PC-9 (cell line): ENCODE measurements around the gene RNASE11. TPM values are rescaled to one million over a fixed set of nuclear protein-coding genes. Genes with fewer than 3 reads are reported as not detected.

Source experiments
- BruUV-seq: library from RNA; stranded (reverse); fragments of 400-500 nt; replicated peaks from 2 replicates; lab custom pipeline; 2021; lab: Mats Ljungman, UMichigan
- CTCF ChIA-PET: fragments of 300-600 bp; sonication (Branson Sonifier 250); formaldehyde crosslinking; loops from one replicate; lab custom pipeline; 2022; ENCODE audit warnings: antibody characterized with exemption; lab: Charles Lee
- POLR2A ChIA-PET: fragments of 300-600 bp; sonication (Branson Sonifier 250); formaldehyde crosslinking; loops from one replicate; lab custom pipeline; 2022; ENCODE audit warnings: antibody characterized with exemption; ENCODE audit not compliant: unreplicated experiment; lab: Charles Lee
- DNase-seq, 2 experiments: peaks; one replicate each; pipeline versions ENCODE4 v3.0.0 to v3.0.0-alpha.2; 2015 to 2022; ENCODE audit warnings: mixed read lengths in 1 of 2
- H2AFZ ChIP-seq: fragments of 200-600 bp; sonication (generic); 2 replicates; pipeline ENCODE4 v1.8.1; 2017; ENCODE audit warnings: antibody characterized with exemption
- H3F3A ChIP-seq: fragments of 200-600 bp; sonication (generic); 2 replicates; pipeline ENCODE4 v1.8.1; 2017; ENCODE audit warnings: antibody characterized with exemption, mild to moderate bottlenecking, low read depth; ENCODE audit not compliant: insufficient read depth
- H3K27ac ChIP-seq: fragments of 200-600 bp; sonication (generic); 2 replicates; pipeline ENCODE4 v1.6.1; 2016; ENCODE audit warnings: mixed run types
- H3K27me3 ChIP-seq: fragments of 200-600 bp; sonication (generic); 2 replicates; pipeline ENCODE4 v1.6.1; 2016; ENCODE audit warnings: low read depth, mixed run types; ENCODE audit not compliant: insufficient read depth
- H3K36me3 ChIP-seq: fragments of 200-600 bp; sonication (generic); 2 replicates; pipeline ENCODE4 v1.6.1; 2016; ENCODE audit warnings: low read depth, mixed run types
- H3K4me1 ChIP-seq: fragments of 200-600 bp; sonication (generic); replicated peaks from 2 replicates; pipeline ENCODE4 v1.6.1; 2016; ENCODE audit warnings: mixed run types; ENCODE audit not compliant: insufficient read depth
- H3K4me2 ChIP-seq: fragments of 200-600 bp; sonication (generic); 2 replicates; pipeline ENCODE4 v1.6.1; 2017; ENCODE audit warnings: mixed run types
- H3K4me3 ChIP-seq: fragments of 200-600 bp; sonication (generic); 2 replicates; pipeline ENCODE4 v1.6.1; 2016; ENCODE audit warnings: mixed run types
- H3K79me2 ChIP-seq: fragments of 200-600 bp; sonication (generic); 2 replicates; pipeline ENCODE4 v1.6.1; 2017; ENCODE audit warnings: low read depth, mixed run types
- H3K9me2 ChIP-seq: fragments of 200-600 bp; sonication (generic); 2 replicates; pipeline ENCODE4 v1.8.1; 2017; ENCODE audit warnings: mild to moderate bottlenecking; ENCODE audit not compliant: insufficient read depth
- H3K9me3 ChIP-seq: fragments of 200-600 bp; sonication (generic); 2 replicates; pipeline ENCODE4 v1.8.1; 2016; ENCODE audit warnings: low read depth; ENCODE audit not compliant: insufficient read depth
- H4K20me1 ChIP-seq: fragments of 200-600 bp; sonication (generic); 2 replicates; pipeline ENCODE4 v1.8.1; 2017; ENCODE audit not compliant: insufficient read depth
- CTCF ChIP-seq: fragments of 200-600 bp; sonication (generic); conservative IDR thresholded peaks from 2 replicates; pipeline ENCODE4 v1.6.1; 2017; ENCODE audit warnings: mixed run types, antibody characterized with exemption, mild to moderate bottlenecking, moderate library complexity
- EZH2 ChIP-seq: fragments of 200-600 bp; sonication (generic); IDR thresholded peaks from 2 replicates; pipeline ENCODE4 v1.8.0; 2017; ENCODE audit warnings: antibody characterized with exemption, low read depth
- intact Hi-C: fragments of 100-400 bp; cut with micrococcal nuclease; formaldehyde crosslinking; loops from one replicate; pipeline ENCODE4 v1.10.0; 2022; ENCODE audit not compliant: unreplicated experiment
- total RNA-seq: library from RNA; stranded (reverse); gene quantifications from 2 replicates; pipeline ENCODE4 v1.2.3, GENCODE V29; 2021

The RNASE11 gene
- total RNA-seq, 1 experiment from 2014 or later = not detected

- TF ChIP-seq EZH2 (no peak), CTCF (no peak)
- Histone ChIP-seq H2AFZ (no peak overlapping the region), H3K9me2 (no peaks in the 10 kb centered on the region), H3F3A (no peaks in the 10 kb centered on the region), H3K27me3 (no peaks in the 10 kb centered on the region), H3K4me2 (no peak overlapping the region), H4K20me1 (no peaks in the 10 kb centered on the region), H3K79me2 (no peaks in the 10 kb centered on the region), H3K4me1 (no peaks in the 10 kb centered on the region), H3K4me3 (no peak overlapping the region), H3K36me3 (no peaks in the 10 kb centered on the region), H3K9me3 (no peaks in the 10 kb centered on the region), H3K27ac (no peak overlapping the region)
- BruUV-seq = no TSS peak
- POLR2A ChIA-PET = no interaction called here
- no peak for DNase-seq
- CTCF ChIA-PET = interaction anchor here (0.6 kb wide), 1 partner anchor 526 kb away, joined by 3 read pairs; no protein-coding TSS in a partner anchor
- intact Hi-C loops = no loop called here
Observed at GRCh38 chr14:20548414-20549158, 39.2 kb downstream of the RNASE11 start.

DNA sequence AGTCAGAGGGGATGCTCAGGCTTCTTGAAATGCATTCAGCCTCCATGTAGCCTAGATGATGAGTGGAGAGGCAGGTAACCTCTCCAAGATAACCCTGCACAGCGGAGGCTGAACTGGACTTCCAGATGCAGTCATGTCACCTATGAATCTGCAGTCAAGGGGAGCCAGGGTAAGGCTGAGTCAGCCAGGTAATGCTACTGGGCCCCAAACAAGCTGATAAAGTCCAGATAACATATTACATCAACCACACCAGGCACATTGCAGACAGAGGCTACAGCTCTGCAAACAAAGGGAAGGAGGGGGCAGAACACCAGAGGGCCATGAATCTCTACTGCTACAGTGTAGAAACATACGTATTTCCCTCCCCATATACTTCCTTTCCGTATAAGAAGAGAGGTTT is 40.9 kb downstream of the RNASE11 start:
- no TSS peak for BruUV-seq
- H3K4me1 ChIP-seq = no peaks in the 10 kb centered on the region
- no peak overlapping the region for H3K4me3 ChIP-seq
- H3K9me2 ChIP-seq = no peaks in the 10 kb centered on the region
- no peaks in the 10 kb centered on the region for H3K36me3 ChIP-seq
- no peak overlapping the region for H3K27ac ChIP-seq
- no peaks in the 10 kb centered on the region for H4K20me1 ChIP-seq
- CTCF ChIA-PET = interaction anchor here (0.7 kb wide), 1 partner anchor 63 kb away, joined by 3 read pairs; no protein-coding TSS in a partner anchor
- intact Hi-C loops = no loop called here
- POLR2A ChIA-PET = no interaction called here
- H3K27me3 ChIP-seq = no peaks in the 10 kb centered on the region
- no peaks in the 10 kb centered on the region for H3K79me2 ChIP-seq
- no peak overlapping the region for H2AFZ ChIP-seq
- no peak overlapping the region for H3K4me2 ChIP-seq
- DNase-seq = no peak
- H3K9me3 ChIP-seq = no peaks in the 10 kb centered on the region
- no peaks in the 10 kb centered on the region for H3F3A ChIP-seq
- TF ChIP-seq CTCF (no peak), EZH2 (no peak)

DNA sequence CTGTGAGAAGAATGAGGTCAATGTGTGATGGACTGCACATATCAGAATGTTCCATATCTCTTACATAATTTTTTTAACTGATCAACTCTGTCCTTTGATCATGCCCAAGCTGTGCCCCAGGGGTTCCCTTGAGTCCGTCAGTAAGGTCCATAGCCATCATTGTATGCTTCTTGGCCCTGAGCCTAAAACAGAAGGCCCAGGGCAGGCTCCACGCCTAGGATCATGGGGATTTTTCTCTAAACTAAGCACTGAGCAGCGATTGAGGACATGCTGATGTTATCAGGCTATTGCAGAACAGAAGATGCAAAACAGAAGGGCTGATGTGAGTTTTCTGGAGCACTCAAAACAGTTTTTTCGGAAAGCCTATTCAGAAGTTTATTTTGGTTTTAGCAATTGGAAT is 47.9 kb downstream of the RNASE11 start:
- BruUV-seq = no TSS peak
- intact Hi-C loops = loop anchor here (10.0 kb wide), 1 partner anchor 65 kb away; no protein-coding TSS in a partner anchor
- H3K4me3 ChIP-seq = no peak overlapping the region

More for the DNA sequence above, 47.9 kb downstream of the RNASE11 start:
- no peaks in the 10 kb centered on the region for H3K27me3 ChIP-seq
- no peaks in the 10 kb centered on the region for H3K79me2 ChIP-seq
- H3K9me3 ChIP-seq = no peaks in the 10 kb centered on the region
- H3K36me3 ChIP-seq = no peaks in the 10 kb centered on the region
- no peaks in the 10 kb centered on the region for H3K9me2 ChIP-seq
- no peak overlapping the region for H3K4me2 ChIP-seq
- DNase-seq = no peak
- H3K4me1 ChIP-seq = no peaks in the 10 kb centered on the region
- no peaks in the 10 kb centered on the region for H4K20me1 ChIP-seq
- TF ChIP-seq CTCF = no peak
- no peak for TF ChIP-seq EZH2
- no peaks in the 10 kb centered on the region for H3F3A ChIP-seq
- H2AFZ ChIP-seq = no peak overlapping the region
- POLR2A ChIA-PET = no interaction called here
- no peak overlapping the region for H3K27ac ChIP-seq
- CTCF ChIA-PET = no interaction called here

Other genes starting within 250 kb of the RNASE11 start
- gene PARP2, start 244.4 kb downstream of the RNASE11 start, total RNA-seq = 22.1 and 23.3 TPM in 2 replicates
- gene TEP1, start 174.5 kb downstream of the RNASE11 start, total RNA-seq = 18.4 and 20.4 TPM in 2 replicates
- 0.11 TPM in 1 of 2 replicates, not detected in the other for gene KLHL33, start 151.8 kb downstream of the RNASE11 start, total RNA-seq
- 17.2 and 20.6 TPM in 2 replicates for gene OSGEP, start 133.2 kb downstream of the RNASE11 start, total RNA-seq
- gene APEX1, start 132.8 kb downstream of the RNASE11 start, total RNA-seq = 107 and 113 TPM in 2 replicates
- gene PIP4P1, start 126.6 kb downstream of the RNASE11 start, total RNA-seq = 20.1 and 22.2 TPM in 2 replicates
- gene PNP, start 118.6 kb downstream of the RNASE11 start, total RNA-seq = 23.5 and 26.9 TPM in 2 replicates
- gene RNASE10, start 82.5 kb downstream of the RNASE11 start, total RNA-seq = 0.68 TPM in 1 of 2 replicates, not detected in the other
- not detected in 2 replicates for gene RNASE9, start 27.0 kb downstream of the RNASE11 start, total RNA-seq
- gene RNASE12, start 3.4 kb upstream of the RNASE11 start, total RNA-seq = not detected in 2 replicates
- not detected in 2 replicates for gene OR6S1, start 53.7 kb upstream of the RNASE11 start, total RNA-seq
- 2.0 and 4.0 TPM in 2 replicates for gene RNASE4, start 96.6 kb upstream of the RNASE11 start, total RNA-seq
- 4.4 and 5.7 TPM in 2 replicates for gene ANG, start 100.8 kb upstream of the RNASE11 start, total RNA-seq
- gene EDDM3A, start 157.9 kb upstream of the RNASE11 start, total RNA-seq = not detected in 2 replicates
- gene EDDM3B, start 180.4 kb upstream of the RNASE11 start, total RNA-seq = not detected in 2 replicates
- not detected in 2 replicates for gene RNASE6, start 193.3 kb upstream of the RNASE11 start, total RNA-seq
- 32.2 and 47.4 TPM in 2 replicates for gene RNASE1, start 214.8 kb upstream of the RNASE11 start, total RNA-seq